Calu3 (cell line): ENCODE measurements around the gene ADAMTSL2. TPM values are rescaled to one million over a fixed set of nuclear protein-coding genes. Genes with fewer than 3 reads are reported as not detected.

Experiments used
- BruUV-seq: library from RNA; stranded (reverse); fragments of 400-500 nt; replicated peaks from 2 replicates; lab custom pipeline; 2021; lab: Mats Ljungman, UMichigan
- CTCF ChIA-PET: fragments of 300-600 bp; sonication (Branson Sonifier 250); formaldehyde crosslinking; loops from one replicate; lab custom pipeline; 2022; ENCODE audit warnings: antibody characterized with exemption; lab: Charles Lee
- DNase-seq: peaks from one replicate; pipeline ENCODE4 v3.0.0; 2022
- H3K27ac Mint-ChIP-seq: one replicate; pipeline ENCODE4 v1.8.0; 2022; ENCODE audit warnings: mixed read lengths; ENCODE audit not compliant: unreplicated experiment
- H3K27me3 Mint-ChIP-seq: one replicate; pipeline ENCODE4 v1.8.0; 2022; ENCODE audit warnings: mixed read lengths; ENCODE audit not compliant: unreplicated experiment
- H3K36me3 Mint-ChIP-seq: one replicate; pipeline ENCODE4 v1.8.0; 2022; ENCODE audit warnings: mild to moderate bottlenecking, moderate library complexity, mixed read lengths; ENCODE audit not compliant: insufficient read depth, unreplicated experiment
- H3K4me1 Mint-ChIP-seq: one replicate; pipeline ENCODE4 v1.8.0; 2022; ENCODE audit warnings: mild to moderate bottlenecking, low read depth, mixed read lengths; ENCODE audit not compliant: unreplicated experiment
- H3K4me3 Mint-ChIP-seq: one replicate; pipeline ENCODE4 v1.8.0; 2022; ENCODE audit warnings: mild to moderate bottlenecking, low read depth, moderate library complexity, mixed read lengths; ENCODE audit not compliant: unreplicated experiment
- H3K9me3 Mint-ChIP-seq: one replicate; pipeline ENCODE4 v1.8.0; 2022; ENCODE audit warnings: low read depth, mixed read lengths; ENCODE audit not compliant: unreplicated experiment
- CTCF ChIP-seq: fragments of 200-600 bp; IDR thresholded peaks from one replicate; pipeline ENCODE4 v1.8.0; 2022; ENCODE audit warnings: antibody characterized with exemption; ENCODE audit not compliant: unreplicated experiment
- intact Hi-C: fragments of 100-400 bp; cut with micrococcal nuclease; formaldehyde crosslinking; loops from one replicate; pipeline ENCODE4 v1.10.0; 2022; ENCODE audit not compliant: unreplicated experiment
- total RNA-seq: library from RNA; stranded (reverse); gene quantifications from 2 replicates; pipeline ENCODE4 v1.2.3, GENCODE V29; 2022

Gene ADAMTSL2
- total RNA-seq, 1 experiment from 2014 or later = 0.14 TPM

- TF ChIP-seq CTCF = no peak
- BruUV-seq = no TSS peak
- intact Hi-C loops = no loop called here
- CTCF ChIA-PET = interaction anchor here (1.0 kb wide), 1 partner anchor 228 kb away, joined by 3 read pairs; no protein-coding TSS in a partner anchor
- peaks cover 50% of the 10 kb centered on the region for H3K27me3 Mint-ChIP-seq
- H3K4me3 Mint-ChIP-seq = no peak overlapping the region
- H3K36me3 Mint-ChIP-seq = no peaks in the 10 kb centered on the region
- no peak for DNase-seq
- H3K4me1 Mint-ChIP-seq = no peaks in the 10 kb centered on the region
- no peak overlapping the region for H3K27ac Mint-ChIP-seq
- peaks cover 4% of the 10 kb centered on the region for H3K9me3 Mint-ChIP-seq
These were observed 35.2 kb upstream of the ADAMTSL2 start for GRCh38 chr9:133499132-133499891.

- no TSS peak for BruUV-seq
- no peak for DNase-seq
- CTCF ChIA-PET = interaction anchor here (1.0 kb wide), 1 partner anchor 228 kb away, joined by 3 read pairs; no protein-coding TSS in a partner anchor
- Mint-ChIP-seq H3K27me3 (peaks cover 50% of the 10 kb centered on the region), H3K4me1 (no peaks in the 10 kb centered on the region), H3K27ac (no peak overlapping the region), H3K36me3 (no peaks in the 10 kb centered on the region), H3K4me3 (no peak overlapping the region), H3K9me3 (peaks cover 4% of the 10 kb centered on the region)
- no peak for TF ChIP-seq CTCF
- intact Hi-C loops = no loop called here
These were observed 34.6 kb upstream of the ADAMTSL2 start for GRCh38 chr9:133499892-133500270.

GRCh38 chr9:133502112-133502511 is 32.4 kb upstream of the ADAMTSL2 start:
- Mint-ChIP-seq H3K4me3 (no peak overlapping the region), H3K9me3 (peaks cover 4% of the 10 kb centered on the region), H3K4me1 (no peaks in the 10 kb centered on the region), H3K27me3 (peaks cover 53% of the 10 kb centered on the region), H3K27ac (no peak overlapping the region), H3K36me3 (no peaks in the 10 kb centered on the region)
- TF ChIP-seq CTCF = no peak
- BruUV-seq = no TSS peak
- CTCF ChIA-PET = no interaction called here
- intact Hi-C loops = no loop called here
- DNase-seq = no peak

GRCh38 chr9:133505186-133505830 is 29.2 kb upstream of the ADAMTSL2 start:
- peaks cover 46% of the 10 kb centered on the region for H3K27me3 Mint-ChIP-seq
- intact Hi-C loops = no loop called here
- H3K27ac Mint-ChIP-seq = no peak overlapping the region
- no TSS peak for BruUV-seq
- CTCF ChIA-PET = no interaction called here
- no peaks in the 10 kb centered on the region for H3K36me3 Mint-ChIP-seq
- H3K9me3 Mint-ChIP-seq = peaks cover 4% of the 10 kb centered on the region
- H3K4me1 Mint-ChIP-seq = no peaks in the 10 kb centered on the region
- H3K4me3 Mint-ChIP-seq = no peak overlapping the region
- no peak for DNase-seq
- TF ChIP-seq CTCF = no peak
